Umbilical cord (tissue), 2 donors: Measurements from ENCODE around the gene YARS1. TPM values are rescaled to one million over a fixed set of nuclear protein-coding genes. Genes with fewer than 3 reads are reported as not detected.

ENCODE experiments used
- DNase-seq: peaks from one replicate; pipeline ENCODE4 v3.0.0-alpha.2; 2015; ENCODE audit warnings: low spot score
- total RNA-seq: library from RNA; depleted of rRNA; stranded (reverse); fragments of >200 nt; gene quantifications from one replicate; pipeline ENCODE4 v1.2.3, GENCODE V29; 2014; ENCODE audit warnings: low replicate concordance; ENCODE audit not compliant: insufficient read depth

Gene YARS1
- 71.3 TPM for total RNA-seq

DNA sequence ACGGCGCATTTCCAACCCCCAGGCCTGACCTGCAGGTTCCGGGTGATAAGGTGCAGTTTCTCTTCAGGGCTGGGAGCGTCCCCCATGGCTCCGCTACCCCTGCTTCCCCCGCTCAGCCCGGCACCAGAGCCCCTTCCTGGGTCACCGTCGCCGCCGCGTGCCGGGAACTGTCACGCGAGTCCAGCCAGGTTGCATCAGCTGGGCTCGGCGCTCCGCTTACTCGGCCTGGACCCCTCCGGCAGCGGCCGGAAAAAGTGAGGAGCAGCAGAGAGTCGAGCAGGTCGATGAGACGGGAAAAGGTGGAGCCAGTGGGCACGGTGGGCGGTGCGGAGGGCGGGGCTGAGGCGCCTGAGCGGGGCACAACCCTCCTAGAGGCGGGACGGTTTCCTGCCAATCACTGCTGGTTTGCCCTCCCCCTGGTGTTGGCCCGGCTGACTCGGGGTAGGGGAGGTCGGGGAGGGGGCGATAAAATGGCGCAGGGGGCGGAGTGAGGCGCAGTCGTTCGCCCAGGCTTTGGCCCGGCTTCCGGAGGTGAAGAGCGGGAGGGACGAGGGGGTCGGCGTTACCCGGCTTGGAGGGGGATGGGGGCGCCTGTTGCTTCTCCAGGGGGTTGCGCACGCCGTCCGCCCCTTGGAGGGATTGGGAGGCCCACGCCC lies at the start of gene YARS1, which contains the start of gene S100PBP:
Gene YARS1 (minus strand): TSS at position 200 of the 656 bp plus-strand sequence. CDS start 114 bp downstream, at position 86.
Gene S100PBP (plus strand): TSS at position 495 of the 656 bp plus-strand sequence. CDS start 8,447 bp downstream, outside the sequence.
- peak; percentile 99 for DNase-seq

DNA sequence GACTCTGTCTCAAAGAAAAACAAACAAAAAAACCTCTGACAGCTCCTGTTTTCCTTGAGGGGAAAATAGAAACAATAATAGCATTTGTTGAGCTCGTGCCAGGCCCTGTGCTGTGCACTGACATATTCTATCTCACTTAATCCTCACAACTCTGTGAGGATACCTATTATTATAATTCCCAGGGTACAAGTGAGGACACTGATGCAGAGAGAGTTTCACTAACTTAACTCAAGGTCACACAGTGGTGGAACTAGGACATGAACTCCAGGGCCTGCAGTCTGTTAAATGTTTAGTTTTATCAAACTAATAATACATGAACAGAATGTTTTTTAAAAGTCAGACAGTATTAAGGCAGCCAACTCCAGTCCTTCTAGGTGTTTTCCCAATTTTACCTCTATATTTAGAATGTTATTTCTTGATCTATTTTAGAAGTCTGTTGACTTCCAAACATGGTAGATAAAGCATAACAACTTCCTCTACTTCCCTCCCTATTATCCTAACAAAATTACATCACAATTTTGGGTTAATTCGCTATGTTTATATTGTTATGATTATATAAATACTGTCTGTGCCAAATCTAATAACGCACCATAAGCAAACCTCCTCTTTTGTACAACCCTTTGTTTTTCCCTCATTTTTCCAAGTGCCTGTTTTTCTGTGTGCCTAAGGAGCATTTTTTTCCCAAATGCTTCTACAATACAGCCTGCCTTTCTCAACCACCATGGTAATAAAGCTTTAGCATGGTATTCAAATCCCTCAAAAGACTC lies 48.7 kb upstream of the YARS1 start:
- DNase-seq = no peak

DNA sequence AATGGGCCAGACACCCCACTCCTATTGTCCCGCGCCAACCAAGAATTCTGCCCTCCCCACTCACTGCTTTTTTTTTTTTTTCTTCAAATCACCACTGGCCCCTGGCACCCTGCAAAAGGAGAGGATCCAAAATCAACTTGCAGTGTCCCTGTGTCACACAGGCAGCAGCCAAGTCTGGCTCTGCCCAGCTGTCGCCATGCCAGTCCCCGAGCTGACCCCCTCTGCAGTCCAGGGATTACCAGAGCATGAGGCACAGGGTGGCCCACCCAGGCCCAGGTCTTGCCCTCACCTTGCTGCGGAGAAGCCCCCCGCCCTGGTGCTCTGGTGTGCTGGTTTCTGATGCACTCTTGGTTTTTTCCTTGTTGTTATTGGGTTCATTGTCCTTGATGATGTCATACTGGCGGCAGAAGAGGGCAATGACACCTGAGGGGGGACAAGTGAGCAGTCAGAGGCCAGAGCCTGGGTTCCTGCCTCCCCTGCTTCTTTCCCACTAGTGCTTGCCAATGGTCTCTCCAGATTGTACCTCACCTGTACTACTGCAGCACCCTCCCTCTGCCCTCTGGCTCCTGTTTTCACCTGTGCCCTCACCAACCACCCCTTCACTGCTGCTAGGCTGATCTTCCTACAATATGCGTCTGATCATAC lies 47.3 kb upstream of the YARS1 start:
- no peak for DNase-seq

DNA sequence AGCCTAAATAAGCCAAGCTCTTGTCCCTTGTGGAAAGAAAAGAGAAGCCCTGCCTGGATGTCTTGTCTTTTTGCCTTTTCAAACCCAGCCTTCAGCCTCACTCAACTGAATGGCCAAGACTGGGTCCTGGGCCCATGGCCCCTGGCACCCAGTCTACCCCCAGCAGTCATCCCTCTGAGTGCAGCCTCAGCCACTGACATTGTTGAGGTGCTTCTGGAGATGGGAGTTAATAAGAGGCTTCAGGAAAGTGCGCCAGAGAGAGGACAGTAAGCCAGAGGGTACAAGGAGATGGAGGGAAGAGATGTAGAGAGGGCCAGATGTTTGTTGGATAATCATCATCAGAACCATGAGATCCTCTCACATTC lies 46.7 kb upstream of the YARS1 start:
- no peak for DNase-seq

DNA sequence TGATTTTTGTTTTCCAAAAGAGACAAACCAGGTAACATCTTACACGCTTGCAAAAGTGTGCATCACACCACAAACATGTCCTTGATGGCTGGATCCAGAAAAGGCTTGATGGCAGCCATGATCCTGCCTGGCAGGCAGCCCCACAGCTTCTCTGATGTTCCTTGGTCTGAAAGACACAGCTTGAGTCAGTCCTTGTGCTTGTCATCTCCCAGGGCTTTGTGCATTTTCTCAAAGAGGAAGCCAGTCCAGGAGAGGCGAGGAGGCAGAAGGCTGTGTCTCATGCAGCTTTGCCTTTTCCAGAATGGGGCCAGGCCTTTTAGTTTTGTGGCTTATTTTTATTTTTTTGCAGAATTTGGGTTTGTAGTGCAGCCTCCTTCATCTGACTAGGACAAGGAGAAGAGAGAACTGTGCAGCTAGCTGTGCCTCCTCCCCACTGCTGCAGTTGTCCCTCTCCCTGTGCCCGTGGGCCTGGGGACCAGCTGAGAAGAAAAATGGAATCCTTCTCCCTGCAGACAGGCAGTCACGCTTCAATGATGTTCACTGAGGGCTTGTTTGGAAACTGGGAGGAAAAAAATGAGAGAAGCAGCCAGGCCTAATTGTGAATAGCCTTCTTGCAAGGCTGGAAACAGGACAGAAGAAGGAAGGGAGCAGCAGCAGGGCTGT lies 46.2 kb upstream of the YARS1 start:
- no peak for DNase-seq

DNA sequence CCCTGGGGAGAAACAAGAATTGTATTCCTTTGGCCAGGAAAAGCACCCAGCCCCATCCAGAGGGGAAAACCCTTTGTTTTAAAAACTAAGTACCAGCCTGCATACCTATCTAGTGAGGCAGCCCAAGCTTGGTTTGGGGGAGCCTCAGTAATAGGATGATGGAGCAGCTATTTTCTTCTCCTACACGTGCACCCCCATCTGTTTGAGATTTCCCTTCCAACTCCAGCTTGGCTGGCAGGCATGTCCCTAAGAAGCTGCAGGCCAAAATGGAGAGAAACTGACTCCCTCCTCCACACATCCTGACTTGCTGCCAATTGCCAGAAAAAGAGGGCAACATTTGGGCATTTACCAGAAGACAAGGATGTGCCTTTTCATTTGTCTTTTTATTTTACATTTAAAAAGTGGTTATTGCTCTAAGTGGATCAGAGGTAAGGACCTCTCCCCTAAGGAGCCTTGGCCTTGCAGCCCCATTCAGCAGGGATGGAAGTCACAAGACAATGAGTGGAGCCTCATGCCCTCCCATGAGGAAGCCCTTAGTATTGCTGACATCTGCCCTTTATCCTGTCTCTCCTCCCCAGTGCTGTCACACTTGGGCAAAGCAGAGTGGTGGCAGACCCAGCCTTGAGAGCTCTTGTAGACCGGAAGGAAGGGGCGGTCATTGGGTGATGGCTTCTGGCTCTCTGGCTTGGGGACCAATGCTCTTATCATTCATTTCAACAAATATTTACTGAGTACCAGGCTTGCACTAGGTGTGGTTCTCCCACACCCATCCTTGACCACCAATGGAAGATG lies 44.9 kb upstream of the YARS1 start:
- DNase-seq = no peak

DNA sequence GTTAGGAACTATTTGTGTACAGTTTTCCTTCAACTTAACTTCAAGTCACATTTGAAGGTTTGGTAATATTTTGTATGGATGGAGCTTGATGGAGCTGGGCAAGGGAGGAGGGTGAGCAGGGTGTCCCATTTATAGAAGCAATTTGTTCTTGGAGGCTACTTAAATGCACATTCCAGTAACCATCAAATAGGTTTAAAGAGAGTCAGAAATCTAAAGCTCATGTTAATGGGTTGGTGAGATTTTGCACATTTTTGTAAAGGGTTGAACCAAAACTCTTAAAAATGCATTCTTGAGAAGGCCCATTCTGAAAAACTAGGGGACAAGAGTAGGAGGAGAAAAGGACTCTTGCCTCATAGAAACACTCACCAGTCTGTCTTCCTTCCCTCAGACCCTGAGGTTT lies 43.4 kb upstream of the YARS1 start:
- DNase-seq = no peak

DNA sequence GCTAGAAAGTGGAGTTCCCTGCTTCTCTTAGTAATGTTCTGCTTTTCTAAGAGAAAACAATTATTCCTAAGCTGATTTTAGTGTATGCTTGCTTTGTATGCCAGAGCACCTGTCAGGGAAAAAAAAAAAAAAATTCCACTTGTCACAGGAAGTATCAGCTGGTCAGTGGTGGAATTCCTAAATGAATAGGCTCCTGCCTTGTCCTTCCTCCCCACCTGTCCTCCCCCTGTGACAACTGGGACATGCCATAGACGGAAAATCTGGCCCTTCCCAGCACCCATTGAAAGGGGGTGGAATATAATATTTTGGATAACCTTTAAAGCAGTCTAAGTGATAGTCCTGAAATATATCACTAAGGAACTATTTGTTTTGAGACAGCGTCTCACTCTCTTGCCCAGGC lies 42.8 kb upstream of the YARS1 start:
- DNase-seq = no peak

DNA sequence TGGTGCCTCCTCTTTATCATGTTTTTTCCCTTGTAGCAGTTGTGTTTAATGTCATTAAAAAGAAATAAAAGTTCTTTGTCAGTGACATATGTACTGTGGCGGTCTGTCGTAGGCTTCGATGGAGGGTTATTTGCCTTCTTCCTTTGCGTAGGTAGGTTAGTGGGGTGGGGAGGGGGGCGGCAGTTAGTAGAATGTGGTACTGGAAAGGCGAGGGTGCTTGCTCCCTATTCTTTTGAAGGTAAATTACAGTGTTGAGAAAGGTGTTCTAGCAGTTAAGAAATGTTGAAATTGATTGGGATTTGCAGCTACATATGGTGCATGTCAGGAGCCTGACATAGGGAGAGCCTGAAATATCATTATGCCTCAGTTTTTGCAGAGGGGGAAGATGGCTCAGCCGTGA lies 41.6 kb upstream of the YARS1 start:
- no peak for DNase-seq

DNA sequence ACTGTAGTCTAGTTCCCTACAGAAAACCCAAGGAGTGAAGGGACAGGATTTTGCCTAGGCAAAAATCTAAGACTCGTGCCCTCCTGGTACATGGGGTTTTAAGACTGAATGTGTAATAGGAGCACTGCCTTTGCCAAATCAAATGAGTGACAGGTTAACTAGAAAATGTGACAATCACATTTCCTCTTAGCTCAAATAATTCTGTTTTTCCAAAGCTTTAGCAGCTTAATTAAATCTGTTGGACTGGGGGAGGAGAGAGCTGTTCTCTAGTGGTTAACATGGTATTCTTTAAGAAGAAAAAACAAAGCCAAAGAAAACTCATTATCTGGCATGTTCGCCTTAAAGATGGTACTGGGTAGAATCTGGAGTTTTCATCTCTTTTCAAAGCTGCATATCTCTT lies 41.0 kb upstream of the YARS1 start:
- no peak for DNase-seq

DNA sequence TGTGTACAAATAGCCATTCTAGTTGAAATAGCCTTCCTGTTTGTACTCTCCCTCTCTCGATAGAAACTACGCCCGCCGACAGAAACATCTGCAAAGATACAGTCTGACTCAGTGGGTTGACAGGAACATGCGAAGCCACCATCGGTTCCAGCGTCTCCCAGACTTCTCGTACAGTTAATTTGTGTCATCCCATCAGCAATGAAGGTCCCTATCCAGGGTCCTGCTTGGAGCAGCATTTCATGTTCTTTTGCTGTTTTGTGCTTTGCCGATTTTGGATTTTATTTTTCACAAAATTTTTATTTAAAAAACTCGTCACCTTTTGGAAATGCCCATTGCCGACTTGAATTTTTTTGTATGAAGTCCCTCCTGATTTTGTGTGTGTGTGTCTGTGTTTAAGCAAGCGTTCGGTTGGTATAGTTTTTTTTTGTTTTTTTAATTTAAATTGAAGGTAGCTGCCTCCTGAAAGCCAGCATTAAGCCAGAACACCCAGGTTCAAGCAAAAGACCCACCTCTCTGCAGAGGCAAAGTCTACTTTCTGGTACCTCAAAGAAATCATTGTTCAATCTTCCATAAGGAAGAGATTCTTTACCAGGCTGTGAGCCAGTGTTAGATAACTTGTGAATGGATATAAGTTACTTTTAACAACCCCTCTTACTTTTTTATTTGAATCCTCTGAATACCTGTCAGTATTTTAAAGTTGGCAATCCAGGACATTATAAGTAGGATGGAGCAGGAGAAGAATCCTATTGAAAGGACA lies 38.9 kb upstream of the YARS1 start:
- no peak for DNase-seq

DNA sequence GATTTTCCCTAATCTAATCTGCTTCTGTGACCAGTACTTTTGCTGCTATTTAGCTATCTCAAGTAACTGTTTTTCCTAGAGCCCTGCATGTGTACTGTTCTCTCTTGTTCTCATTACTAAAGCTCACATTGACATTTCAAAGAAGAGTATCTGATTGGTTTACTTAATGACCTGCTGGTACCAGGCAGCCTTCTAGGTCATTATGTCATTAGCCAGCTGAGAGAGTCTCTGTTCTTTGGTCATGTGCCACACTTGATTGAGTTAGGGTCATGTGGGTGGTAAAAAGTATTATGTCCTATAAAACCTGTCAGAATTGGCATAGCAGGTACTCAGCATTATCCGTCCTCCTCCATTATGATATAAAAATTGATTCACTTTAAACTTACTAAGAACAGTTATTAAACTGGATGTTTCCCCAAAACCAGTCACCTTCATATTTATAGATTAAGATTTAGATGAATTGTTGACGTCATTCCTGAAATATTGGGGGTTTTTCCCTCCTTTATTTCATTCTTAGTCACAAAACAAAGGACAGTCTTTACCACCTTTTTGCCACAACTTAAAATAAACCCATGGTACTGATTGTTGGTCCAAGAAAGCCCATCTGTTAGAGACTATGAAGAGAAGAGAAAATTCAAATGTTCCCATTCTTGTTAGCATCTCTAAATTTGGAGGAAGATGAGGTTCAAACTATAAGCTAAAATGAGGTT lies 31.4 kb upstream of the YARS1 start:
- no peak for DNase-seq

DNA sequence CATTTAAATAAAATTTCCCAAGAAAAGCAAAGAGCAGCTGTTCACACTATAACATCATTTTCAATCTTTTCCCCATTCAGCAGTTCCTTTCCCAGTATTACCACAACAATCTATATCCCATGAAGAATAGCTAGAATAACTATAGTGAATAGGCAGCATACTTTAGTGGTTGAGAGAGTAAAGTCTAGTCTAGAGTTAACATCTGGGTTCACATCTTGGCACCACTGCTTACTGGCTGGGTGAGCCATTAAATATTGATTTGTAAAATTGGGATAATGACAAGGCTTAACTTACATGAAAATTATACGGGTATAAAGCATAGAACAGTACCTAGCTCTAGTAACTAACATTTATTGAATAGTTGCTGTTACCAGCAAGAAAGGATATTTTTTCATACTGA lies 14.7 kb upstream of the YARS1 start:
- DNase-seq = no peak

DNA sequence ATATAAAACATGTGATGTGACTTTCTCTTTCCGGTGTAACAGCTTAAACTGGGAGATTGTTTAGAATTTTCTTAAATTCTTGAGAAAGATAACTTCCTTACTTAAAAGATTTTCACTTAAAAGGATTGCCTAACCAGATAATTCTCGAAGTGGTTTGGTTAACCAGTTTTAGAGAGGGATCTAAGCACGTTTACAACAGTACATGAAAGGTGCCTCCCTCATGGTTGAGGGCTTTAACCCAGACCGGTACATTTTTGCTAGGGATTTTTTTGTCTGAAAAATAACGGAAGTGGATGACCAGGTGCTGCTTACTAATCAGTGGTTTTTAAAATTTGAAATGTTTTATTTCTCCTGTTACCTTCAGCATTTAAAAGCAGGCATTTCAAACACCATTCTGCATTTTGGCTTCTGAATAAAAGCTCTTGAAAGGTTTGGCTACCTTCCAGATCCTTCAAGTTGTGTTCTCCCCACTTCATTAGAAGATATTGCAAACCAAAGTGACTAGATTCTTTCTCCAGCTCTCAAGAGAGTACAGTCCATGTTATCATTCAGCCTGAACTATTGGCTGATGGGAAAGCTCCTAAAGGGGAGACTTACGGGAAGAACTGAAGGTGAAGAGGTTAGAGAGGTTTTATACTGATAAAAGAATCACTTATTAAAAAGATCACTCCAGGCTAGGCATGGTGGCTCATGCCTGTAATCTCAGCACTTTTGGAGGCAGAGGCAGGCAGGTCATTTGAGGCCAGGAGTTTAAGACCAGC lies 13.1 kb upstream of the YARS1 start:
- no peak for DNase-seq

DNA sequence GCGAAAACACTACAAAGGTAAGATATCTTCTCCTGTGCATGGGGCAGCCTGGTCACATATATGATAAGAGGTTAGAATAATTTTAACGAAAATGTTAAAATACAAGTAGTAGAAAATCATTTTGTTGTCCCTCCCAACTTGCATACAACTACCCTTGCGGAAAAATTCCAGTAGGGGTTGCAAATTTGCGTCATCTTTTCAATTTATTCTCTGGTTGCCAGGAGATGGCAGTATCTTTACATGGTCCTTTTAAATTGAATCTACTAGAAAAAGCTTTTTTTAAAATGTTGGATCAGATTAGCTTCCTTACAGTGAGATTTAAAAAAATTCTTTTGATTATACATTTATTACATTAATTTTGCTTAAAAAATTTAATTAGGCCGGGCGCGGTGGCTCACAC lies 11.2 kb upstream of the YARS1 start:
- peak; percentile 41 for DNase-seq

DNA sequence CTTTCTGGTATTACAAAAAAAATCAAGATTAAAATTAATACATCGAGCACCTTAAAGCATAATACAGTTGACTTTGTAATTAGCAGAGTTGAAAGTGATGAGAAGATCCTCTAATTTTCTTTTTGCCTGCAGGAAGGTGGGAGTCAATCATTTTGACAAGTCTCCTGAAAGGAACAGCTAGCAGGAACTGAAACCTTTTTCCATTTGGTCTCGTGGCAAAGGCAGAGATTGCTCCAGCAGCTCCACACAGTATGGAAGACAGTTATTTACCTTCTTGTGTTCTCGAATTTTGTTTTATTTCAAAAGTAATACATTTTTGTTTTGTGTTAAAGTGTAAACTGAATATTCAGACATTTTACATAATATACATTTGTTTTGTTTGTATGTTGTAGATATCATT lies 8.0 kb upstream of the YARS1 start:
- DNase-seq = no peak

DNA sequence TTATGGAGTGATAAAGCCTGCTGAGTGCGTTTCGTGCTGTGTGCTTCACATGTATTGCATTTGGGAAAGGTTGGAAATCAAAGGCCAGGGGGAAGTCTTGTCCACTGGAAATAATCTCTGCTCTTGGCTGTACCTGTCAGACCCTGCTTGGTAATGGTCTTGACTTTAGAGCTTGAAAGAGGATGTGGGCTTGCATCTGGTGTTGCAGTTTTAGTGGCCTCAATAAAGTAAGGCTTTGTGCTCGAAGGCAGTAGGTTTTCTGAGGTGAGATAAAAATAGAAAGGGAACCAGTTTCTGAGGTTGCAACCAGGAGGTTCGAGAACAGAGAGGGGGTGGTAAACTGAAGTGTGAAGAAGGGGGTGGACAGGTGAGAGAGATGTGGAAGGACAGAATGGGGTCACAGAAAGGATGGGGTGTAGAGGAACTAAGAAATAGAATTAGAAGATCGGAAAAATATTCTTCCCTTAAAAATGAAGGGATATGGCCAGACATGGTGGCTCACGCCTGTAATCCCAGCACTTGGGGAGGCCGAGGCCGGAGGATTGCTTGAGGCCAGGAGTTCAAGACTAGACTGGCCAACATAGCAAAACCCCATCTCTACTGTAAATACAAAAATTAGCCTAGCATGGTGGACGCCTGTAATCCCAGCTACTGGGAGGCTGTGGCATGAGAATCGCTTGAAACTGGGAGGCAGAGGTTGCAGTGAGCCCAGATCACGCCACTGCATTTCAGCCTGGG lies 1.8 kb upstream of the YARS1 start:
- no peak for DNase-seq
